ENCODE data around the gene OPA1.

Gene OPA1

GRCh38 chr3:193645806-193646205 lies 52.8 kb downstream of the OPA1 start:
- in situ Hi-C loops (cut with MboI; ENCODE audit: low sequenced_read_pairs): no loop called here

DNA sequence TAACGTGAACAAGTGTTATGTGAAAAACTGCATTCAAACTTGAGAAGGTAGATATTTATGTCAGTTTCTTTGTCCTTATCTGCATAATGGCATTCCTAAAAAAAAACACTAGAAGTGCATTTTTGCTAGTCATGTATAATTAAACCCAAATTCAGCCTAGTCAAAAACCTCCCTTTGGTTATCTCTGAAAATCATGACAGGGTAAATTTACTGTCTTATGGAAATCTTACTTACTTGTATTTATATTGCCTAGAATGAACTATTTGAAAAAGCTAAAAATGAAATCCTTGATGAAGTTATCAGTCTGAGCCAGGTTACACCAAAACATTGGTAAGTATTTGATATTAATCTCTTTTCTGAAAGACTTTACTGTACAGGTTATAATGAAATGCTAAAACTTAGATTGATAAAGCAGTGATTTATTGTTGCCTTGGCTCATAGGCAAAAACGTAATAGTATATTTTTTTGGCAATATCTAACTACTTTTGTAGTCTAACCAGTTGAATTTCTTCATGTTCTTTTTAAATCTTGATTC lies 55.6 kb downstream of the OPA1 start:
- in situ Hi-C loops (cut with MboI; ENCODE audit: low sequenced_read_pairs): no loop called here

DNA sequence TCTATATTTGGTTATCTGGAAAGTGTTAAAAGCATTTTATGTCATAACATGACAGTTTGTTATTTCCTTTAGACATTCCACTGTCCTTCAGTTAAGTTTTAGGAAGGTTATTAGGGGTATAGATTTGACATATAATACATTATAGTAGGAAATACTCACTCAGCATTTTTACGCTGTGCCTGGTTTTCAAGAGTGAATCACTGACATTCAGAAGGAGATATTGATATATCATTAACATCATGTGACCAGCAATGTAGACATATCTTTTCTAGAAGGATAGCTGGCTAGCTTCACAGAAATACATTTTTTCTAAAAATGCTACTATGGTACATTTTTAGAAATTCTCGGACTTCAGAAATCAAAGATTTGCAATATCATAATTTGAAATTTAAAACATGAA lies 57.6 kb downstream of the OPA1 start:
- in situ Hi-C loops (cut with MboI; ENCODE audit: low sequenced_read_pairs): loop anchor here (10.0 kb wide), 1 partner anchor 664 kb away; no protein-coding TSS in a partner anchor

DNA sequence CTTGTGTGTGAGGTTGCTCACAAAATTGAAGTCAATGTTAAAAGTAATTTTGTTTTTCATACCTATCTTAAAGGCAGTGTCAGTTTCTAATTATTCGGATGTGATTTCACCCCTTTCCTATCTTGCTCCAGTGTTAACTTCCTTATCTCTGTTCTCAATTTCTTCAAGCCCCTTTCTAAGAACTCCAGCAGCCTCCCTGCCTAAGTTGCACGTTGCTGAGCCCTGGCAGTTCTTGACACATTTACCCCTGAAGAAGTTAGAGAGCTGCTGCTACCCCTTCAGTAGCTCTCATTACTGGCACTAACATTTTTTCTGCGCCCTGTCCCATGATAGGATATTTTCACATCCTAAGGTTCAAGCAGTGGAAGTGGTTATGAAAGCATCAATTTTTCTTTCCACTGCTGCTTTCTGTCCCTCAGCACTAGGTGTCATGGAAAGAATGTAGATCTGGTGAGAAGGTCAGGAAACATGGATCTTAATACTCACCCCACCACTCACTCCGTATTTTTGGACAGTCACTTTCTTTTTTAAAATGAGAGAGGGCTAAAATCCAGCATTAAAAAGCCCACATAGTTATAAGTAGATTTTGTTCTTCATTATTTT lies 62.9 kb downstream of the OPA1 start:
- in situ Hi-C loops (cut with MboI; ENCODE audit: low sequenced_read_pairs): loop anchor here (10.0 kb wide), 1 partner anchor 659 kb away; no protein-coding TSS in a partner anchor

DNA sequence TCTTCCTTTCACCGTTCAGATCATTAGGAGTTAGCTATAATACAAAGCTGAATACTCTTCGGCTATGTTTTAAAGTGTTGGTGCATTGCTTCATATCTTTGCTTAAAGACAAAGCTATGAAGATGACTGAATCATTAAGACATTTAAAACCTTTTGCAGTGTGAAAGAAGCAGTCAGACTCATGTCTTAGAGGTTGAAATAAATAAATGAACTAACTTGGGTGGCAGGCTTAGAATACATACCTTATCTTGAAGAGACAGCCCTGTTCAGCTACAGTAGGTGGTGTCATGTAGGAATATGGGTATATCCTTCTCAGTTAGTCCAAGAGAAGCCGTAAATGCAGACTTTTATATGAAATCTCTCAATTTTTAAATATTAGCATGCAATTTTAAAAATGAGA lies 63.4 kb downstream of the OPA1 start:
- in situ Hi-C loops (cut with MboI; ENCODE audit: low sequenced_read_pairs): loop anchor here (10.0 kb wide), 1 partner anchor 658 kb away; no protein-coding TSS in a partner anchor

DNA sequence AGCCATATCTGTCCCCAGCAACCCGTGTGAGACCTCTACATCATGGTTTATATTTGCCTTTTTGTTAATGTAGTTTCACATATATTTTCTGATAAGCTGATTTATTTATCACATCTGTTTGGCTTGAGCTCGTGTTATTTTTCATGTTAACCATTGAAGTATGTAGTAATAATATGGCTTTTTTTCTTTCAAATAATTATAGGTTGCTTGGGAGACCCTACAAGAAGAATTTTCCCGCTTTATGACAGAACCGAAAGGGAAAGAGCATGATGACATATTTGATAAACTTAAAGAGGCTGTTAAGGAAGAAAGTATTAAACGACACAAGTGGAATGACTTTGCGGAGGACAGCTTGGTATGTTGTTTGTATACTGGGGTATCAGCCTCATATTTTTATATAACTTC lies 63.9 kb downstream of the OPA1 start:
- in situ Hi-C loops (cut with MboI; ENCODE audit: low sequenced_read_pairs): loop anchor here (10.0 kb wide), 1 partner anchor 658 kb away; no protein-coding TSS in a partner anchor

GRCh38 chr3:193660171-193660570 lies 67.2 kb downstream of the OPA1 start:
- in situ Hi-C loops (cut with MboI; ENCODE audit: low sequenced_read_pairs): no loop called here

DNA sequence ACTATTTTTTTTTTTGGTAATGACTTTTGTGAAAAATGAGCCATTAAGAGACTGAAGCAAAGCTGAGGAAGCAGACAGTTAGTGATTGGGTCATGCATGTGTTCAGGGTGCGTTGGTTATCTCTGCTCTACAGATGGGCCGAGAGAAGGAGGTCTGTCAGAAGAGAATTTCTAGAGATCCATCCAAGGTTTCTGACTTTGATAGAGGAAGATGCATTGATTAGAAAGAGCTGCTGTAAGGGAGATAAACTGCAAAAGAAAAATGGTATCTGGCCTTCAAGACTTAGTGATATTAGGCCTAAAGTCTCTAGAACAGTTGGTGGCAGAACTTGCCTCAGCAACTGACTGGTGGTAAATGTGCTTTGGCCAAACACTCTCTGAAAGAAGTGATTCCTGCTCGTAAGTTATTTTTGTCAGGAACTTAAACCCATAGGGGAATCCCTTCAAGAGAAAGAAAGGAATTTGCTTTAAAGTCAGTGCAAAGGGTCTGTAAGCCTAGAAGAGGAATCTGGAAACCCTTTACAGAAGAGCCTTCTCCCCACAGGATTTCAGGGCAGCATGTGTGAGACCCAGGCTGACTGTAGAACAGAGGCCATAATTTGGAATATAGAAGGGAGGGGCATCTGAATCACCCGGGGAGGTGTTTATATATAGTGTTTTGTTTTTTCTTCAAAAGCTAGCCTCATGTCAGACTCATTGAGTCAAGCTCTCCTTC lies 67.8 kb downstream of the OPA1 start:
- in situ Hi-C loops (cut with MboI; ENCODE audit: low sequenced_read_pairs): no loop called here

DNA sequence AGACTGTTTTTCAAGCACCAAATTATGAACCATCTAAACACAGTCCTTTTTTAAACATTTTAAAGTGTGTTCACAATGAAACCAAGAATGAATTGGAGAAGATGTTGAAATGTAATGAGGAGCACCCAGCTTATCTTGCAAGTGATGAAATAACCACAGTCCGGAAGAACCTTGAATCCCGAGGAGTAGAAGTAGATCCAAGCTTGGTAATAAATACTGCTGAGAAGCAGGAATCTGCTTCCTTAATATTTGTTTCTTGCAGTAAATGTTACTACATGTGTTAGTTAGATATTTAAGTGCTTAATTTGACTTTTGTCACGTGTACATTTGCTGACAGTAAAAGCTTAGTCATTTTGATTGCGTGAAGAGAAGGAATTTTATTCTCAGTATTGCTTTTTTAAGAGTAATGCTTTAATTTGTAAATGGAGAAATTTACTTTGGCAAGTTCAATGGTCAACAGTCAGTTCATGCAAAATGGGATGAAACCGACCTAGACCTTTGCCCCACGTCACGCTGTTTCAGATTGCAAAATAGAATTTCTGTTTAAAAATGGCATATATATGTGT lies 69.8 kb downstream of the OPA1 start:
- in situ Hi-C loops (cut with MboI; ENCODE audit: low sequenced_read_pairs): no loop called here

DNA sequence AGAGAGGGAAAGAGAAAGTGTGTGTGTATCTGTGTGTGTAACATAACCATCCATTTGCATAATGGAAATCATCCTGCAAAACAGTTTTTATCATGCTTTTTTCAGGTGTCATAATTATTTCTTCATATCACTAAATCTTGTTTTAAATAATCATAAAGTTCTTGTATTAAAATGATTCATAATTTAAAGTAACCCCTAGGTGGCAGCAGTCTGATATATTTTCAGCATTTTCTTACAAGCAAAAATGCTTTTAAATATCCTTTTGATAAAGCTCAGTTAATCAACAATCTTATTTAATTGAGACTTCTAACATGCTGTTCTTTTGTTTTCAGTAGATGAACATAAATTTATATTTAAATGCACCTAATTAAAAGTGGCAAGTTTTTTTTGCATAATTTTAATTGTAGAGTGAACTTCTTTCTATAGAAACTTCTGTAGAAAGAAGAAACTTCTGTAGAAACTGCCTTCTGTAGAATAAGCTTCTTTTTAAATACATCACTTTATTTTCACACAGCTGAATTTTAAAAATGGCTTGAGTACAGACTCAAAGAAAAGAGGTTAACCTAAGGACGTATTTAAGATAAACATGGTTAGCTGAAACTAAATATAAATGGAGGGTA lies 72.5 kb downstream of the OPA1 start:
- in situ Hi-C loops (cut with MboI; ENCODE audit: low sequenced_read_pairs): no loop called here

DNA sequence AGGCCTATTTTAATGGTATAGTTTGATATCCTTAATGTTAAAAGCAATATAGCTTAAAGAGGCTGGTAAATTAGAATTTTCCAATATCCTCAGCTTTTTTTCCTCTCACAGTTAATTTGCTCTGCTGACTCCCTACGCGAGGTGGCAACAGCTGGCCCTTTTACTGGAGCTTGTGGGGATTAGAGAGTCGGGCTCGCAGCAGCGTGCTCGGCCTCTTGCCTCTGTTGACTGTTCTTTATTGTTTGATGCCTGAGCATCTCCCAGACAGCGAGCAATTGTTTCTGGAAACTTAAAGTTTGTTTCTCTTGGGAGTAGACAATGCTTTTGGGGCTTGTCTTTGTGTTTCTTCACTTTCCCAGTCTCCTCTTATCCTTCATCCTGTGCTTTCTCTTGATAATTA lies 80.8 kb downstream of the OPA1 start:
- in situ Hi-C loops (cut with MboI; ENCODE audit: low sequenced_read_pairs): no loop called here

GRCh38 chr3:193674714-193675113 lies 81.7 kb downstream of the OPA1 start:
- in situ Hi-C loops (cut with MboI; ENCODE audit: low sequenced_read_pairs): no loop called here

DNA sequence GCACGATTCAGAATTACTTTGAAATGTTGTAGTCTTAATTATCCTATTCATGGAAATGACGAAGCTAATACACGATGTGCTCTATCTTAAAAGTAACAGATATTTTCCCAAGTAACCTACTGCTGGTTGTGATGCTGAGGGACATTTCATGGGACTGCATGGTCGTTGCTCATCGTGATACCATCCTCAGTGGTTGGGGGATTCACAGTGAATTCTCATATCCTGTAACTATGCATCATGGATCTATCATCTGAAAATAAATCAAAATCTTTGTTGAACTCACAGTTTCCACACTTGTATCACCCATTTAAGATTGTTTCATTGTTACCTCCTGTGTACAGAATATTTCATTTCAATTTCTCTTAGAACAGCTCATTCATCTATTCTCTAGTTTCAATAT lies 84.7 kb downstream of the OPA1 start:
- in situ Hi-C loops (cut with MboI; ENCODE audit: low sequenced_read_pairs): no loop called here

GRCh38 chr3:193680220-193680619 lies 87.2 kb downstream of the OPA1 start:
- in situ Hi-C loops (cut with MboI; ENCODE audit: low sequenced_read_pairs): no loop called here

GRCh38 chr3:193681631-193682030 lies 88.6 kb downstream of the OPA1 start:
- in situ Hi-C loops (cut with MboI; ENCODE audit: low sequenced_read_pairs): no loop called here

DNA sequence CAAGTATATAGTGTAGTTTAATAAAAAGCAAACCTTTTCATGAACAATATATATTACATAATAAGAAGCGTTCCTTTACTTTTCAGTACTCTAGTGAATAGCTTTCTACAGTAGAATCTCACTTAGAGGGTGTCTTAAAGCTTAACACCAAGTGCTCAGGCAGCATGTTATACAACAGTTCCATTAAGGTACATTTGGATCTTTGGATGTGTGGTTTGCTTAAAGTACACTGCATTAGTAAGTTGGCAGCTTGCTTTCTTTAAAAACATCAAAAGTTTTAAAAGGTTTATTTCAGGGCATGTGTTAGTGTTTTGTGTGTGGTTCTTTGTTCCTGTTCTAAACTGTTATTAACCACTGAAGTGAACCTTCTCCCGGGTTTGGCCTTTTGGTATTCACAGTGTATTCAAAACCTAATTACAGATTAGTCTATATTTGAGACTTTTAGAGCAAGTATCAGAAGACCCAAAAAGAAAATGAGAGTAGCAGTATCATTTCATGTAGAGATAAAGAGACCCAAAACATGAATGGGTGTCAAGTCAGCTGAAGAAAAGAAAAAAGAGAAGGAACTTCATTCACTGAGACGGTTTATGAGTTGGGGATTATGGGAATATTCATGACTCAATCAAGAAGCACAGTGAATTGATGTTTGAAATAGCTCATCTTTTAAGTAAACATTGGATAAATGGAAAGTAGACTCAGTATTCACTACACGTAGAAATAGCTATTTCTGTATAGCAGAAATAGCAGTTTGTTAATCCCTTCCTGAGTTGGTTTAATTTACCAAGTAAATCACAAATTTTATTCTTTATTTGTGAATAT lies 93.9 kb downstream of the OPA1 start:
- in situ Hi-C loops (cut with MboI; ENCODE audit: low sequenced_read_pairs): no loop called here

GRCh38 chr3:193688834-193689714 lies 96.1 kb downstream of the OPA1 start:
- in situ Hi-C loops (cut with MboI; ENCODE audit: low sequenced_read_pairs): no loop called here

GRCh38 chr3:193693774-193694173 lies 100.8 kb downstream of the OPA1 start:
- in situ Hi-C loops (cut with MboI; ENCODE audit: low sequenced_read_pairs): no loop called here

- in situ Hi-C loops (cut with MboI; ENCODE audit: low sequenced_read_pairs): no loop called here
Measured at GRCh38 chr3:193701953-193702635, 109.1 kb downstream of the OPA1 start.

All from HL-60/S4 treated with retinoic acid at 250 ng/mL for 4 days and 3 days (cell line).